Esophagus squamous epithelium (tissue), 5 donors: ENCODE measurements around the gene FAM184B. TPM values are rescaled to one million over a fixed set of nuclear protein-coding genes. Genes with fewer than 3 reads are reported as not detected.
"Not testable (repeated sequence)": the region's sequence is repeated elsewhere in the genome, so short reads cannot be mapped to it uniquely, and the experiment has no call there.

Experiments used
- DNase-seq: peaks from one replicate; lab custom pipeline; 2025; lab: John Stamatoyannopoulos, UW
- H3K27ac ChIP-seq, 4 donors: fragments of 200-600 bp; sonication (generic); one replicate each; pipeline ENCODE4 v1.5.1; 2016 to 2019; ENCODE audit warnings: mild to moderate bottlenecking in 1 of 4
- H3K27me3 ChIP-seq, 4 donors: fragments of 200-600 bp; sonication (generic); 1 replicate in 3 of 4; 2 replicates in 1 of 4; pipeline versions ENCODE4 v1.5.1 to v1.6.0; 2017 to 2021; ENCODE audit warnings: antibody characterized with exemption in 1 of 4
- H3K36me3 ChIP-seq, 3 donors: fragments of 200-600 bp; sonication (generic); one replicate each; pipeline ENCODE4 v1.5.1; 2016 to 2019
- H3K4me1 ChIP-seq, 3 donors: fragments of 200-600 bp; sonication (generic); one replicate each; pipeline ENCODE4 v1.5.1; 2017 to 2019
- H3K4me3 ChIP-seq, 4 donors: fragments of 200-600 bp; sonication (generic); 1 replicate in 3 of 4; 2 replicates in 1 of 4; pipeline ENCODE4 v1.5.1; 2016 to 2019; ENCODE audit warnings: mild to moderate bottlenecking in 2 of 4, moderate library complexity in 1 of 4
- H3K9me3 ChIP-seq, 3 donors: fragments of 200-600 bp; sonication (generic); one replicate each; pipeline ENCODE4 v1.5.1; 2016 to 2019
- POLR2A ChIP-seq, 4 donors: fragments of 450-650 bp; IDR thresholded peaks; one replicate each; pipeline ENCODE4 v1.6.1; 2017; ENCODE audit warnings: antibody characterized with exemption in 4 of 4, mild to moderate bottlenecking in 4 of 4, moderate library complexity in 3 of 4
- WGBS, 2 donors: methylation state at CpG; one replicate each; pipeline ENCODE4 v1.1.5; 2018; 5-methylcytosine and 5-hydroxymethylcytosine counted together
- intact Hi-C: fragments of 100-400 bp; cut with DNase I; formaldehyde crosslinking; loops from one replicate; pipeline ENCODE4 v1.15.0; 2022
- total RNA-seq, 4 donors: library from RNA; depleted of rRNA; stranded (reverse); fragments of >200 nt; gene quantifications; one replicate each; pipeline ENCODE4 v1.1.0, GENCODE V29; 2016
- TF ChIP-seq, protein P1 (sequence below), 6 experiments: fragments of 450-650 bp in 4 of 6; fragments of 200-600 bp in 2 of 6; sonication (generic) in 2 of 6; IDR thresholded peaks; one replicate each; pipeline ENCODE4 v1.5.1; 2016 to 2019; ENCODE audit warnings: antibody characterized with exemption in 6 of 6, mild to moderate bottlenecking in 4 of 6, moderate library complexity in 4 of 6
- donor health status: DM: yes; HTN: yes; CAD: no.

The FAM184B gene
- total RNA-seq, 4 donors from 2014 or later, result 0.18 to 0.76 (median 0.19) TPM

DNA sequence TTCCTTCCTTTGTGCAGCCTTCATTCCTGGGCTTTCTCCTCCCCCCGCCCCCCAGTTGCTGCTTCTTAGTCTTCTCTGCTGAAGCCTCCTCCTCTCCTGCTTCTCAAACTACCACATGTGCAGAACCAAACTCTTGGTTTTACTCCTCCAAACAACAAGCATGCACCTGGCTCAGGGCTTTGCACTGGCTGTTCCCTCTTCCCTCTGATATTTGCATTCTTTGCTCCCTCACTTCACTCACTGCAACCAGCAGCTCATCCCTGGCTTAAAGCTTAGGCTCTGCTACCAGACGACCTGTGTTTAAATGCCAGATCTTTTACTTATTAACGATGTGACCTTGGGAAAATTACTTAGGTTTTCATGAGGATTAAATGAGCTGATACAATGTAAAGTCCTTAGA lies 115.6 kb downstream of the FAM184B start:
- 60 to 71% methylated on average over 3 of the region's 3 CpGs for WGBS, 2 donors
- Histone ChIP-seq H3K9me3 (no peaks in the 10 kb centered on the region), H3K27me3 (no peaks in the 10 kb centered on the region), H3K36me3 (no peaks in the 10 kb centered on the region), H3K4me1 (no peaks in the 10 kb centered on the region), H3K27ac (no peak overlapping the region), H3K4me3 (no peak overlapping the region)
- no peak for DNase-seq
- no peak for TF ChIP-seq POLR2A (IDR thresholded peaks at IDR 0.05)
- TF ChIP-seq, protein P1, sequence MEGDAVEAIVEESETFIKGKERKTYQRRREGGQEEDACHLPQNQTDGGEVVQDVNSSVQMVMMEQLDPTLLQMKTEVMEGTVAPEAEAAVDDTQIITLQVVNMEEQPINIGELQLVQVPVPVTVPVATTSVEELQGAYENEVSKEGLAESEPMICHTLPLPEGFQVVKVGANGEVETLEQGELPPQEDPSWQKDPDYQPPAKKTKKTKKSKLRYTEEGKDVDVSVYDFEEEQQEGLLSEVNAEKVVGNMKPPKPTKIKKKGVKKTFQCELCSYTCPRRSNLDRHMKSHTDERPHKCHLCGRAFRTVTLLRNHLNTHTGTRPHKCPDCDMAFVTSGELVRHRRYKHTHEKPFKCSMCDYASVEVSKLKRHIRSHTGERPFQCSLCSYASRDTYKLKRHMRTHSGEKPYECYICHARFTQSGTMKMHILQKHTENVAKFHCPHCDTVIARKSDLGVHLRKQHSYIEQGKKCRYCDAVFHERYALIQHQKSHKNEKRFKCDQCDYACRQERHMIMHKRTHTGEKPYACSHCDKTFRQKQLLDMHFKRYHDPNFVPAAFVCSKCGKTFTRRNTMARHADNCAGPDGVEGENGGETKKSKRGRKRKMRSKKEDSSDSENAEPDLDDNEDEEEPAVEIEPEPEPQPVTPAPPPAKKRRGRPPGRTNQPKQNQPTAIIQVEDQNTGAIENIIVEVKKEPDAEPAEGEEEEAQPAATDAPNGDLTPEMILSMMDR (IDR thresholded peaks at IDR 0.05), result no peak
- intact Hi-C loops, result no loop called here

GRCh38 chr4:17665346-17665745 lies 116.1 kb downstream of the FAM184B start:
- TF ChIP-seq, protein P1 (IDR thresholded peaks at IDR 0.05), result no peak
- TF ChIP-seq POLR2A (IDR thresholded peaks at IDR 0.05), result no peak
- Histone ChIP-seq H3K4me1 (no peaks in the 10 kb centered on the region), H3K4me3 (no peak overlapping the region), H3K27me3 (no peaks in the 10 kb centered on the region), H3K9me3 (no peaks in the 10 kb centered on the region), H3K36me3 (no peaks in the 10 kb centered on the region), H3K27ac (no peak overlapping the region)
- no peak for DNase-seq
- intact Hi-C loops, result no loop called here
- 55 to 58% methylated on average over 1 of the region's 1 CpG for WGBS, 2 donors

GRCh38 chr4:17664755-17665154 lies 116.7 kb downstream of the FAM184B start:
- WGBS, 2 donors, result 41 to 54% methylated on average over 3 to 4 of the region's 4 CpGs
- Histone ChIP-seq H3K4me1 (no peaks in the 10 kb centered on the region), H3K27me3 (no peaks in the 10 kb centered on the region), H3K9me3 (no peaks in the 10 kb centered on the region), H3K4me3 (no peak overlapping the region), H3K36me3 (no peaks in the 10 kb centered on the region), H3K27ac (no peak overlapping the region)
- intact Hi-C loops, result no loop called here
- TF ChIP-seq POLR2A (IDR thresholded peaks at IDR 0.05), result no peak
- TF ChIP-seq, protein P1 (IDR thresholded peaks at IDR 0.05), result no peak
- no peak for DNase-seq

DNA sequence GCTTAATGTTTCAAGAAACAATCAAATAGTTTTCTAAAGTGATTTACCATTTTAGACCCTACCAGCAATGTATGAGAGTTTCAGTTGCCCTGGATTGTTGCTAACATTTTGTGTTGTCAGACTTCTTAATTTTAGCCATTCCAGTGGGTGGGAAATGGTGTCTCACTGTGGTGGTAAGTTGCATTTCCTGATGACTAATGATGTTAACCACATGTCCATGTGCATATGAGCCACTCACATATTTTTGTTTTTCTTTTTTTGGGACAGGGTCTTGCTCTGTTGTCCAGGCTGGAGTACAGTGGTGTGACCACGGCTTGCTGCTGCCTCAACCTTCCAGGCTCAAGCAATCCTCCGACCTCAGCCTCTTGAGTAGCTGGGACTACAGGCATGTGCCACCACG lies 118.7 kb downstream of the FAM184B start:
- Histone ChIP-seq H3K27ac (no peak overlapping the region), H3K4me3 (no peak overlapping the region), H3K36me3 (no peaks in the 10 kb centered on the region), H3K27me3 (no peaks in the 10 kb centered on the region), H3K9me3 (no peaks in the 10 kb centered on the region), H3K4me1 (no peaks in the 10 kb centered on the region)
- 85 to 94% methylated on average over 3 of the region's 3 CpGs for WGBS, 2 donors
- TF ChIP-seq, protein P1 (IDR thresholded peaks at IDR 0.05), result no peak
- TF ChIP-seq POLR2A (IDR thresholded peaks at IDR 0.05), result no peak
- intact Hi-C loops, result no loop called here
- DNase-seq, result no peak

DNA sequence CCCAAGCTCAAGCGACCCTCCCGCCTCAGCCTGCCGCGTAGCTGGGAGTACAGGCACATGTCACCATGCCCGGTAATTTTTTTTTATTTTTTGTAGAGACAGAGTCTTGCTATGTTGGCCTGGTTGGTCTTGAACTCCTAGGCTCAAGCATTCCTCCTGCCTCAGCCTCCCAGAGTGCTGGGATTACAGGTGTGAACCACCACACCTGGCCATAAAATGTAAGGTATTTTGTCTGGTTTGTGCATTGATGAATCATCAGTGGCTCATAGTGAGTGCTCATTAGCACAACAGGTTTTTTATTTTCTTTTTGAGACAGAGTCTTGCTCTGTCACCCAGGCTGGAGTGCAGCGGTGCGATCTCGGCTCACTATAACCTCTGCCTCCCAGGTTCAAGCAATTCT lies 122.2 kb downstream of the FAM184B start:
- H3K27me3 ChIP-seq, intact Hi-C loops, H3K4me1 ChIP-seq, H3K36me3 ChIP-seq, H3K9me3 ChIP-seq, H3K4me3 ChIP-seq, DNase-seq, H3K27ac ChIP-seq: not testable (repeated sequence)
- 94% methylated on average over 8 of the region's 8 CpGs for WGBS, 2 donors

DNA sequence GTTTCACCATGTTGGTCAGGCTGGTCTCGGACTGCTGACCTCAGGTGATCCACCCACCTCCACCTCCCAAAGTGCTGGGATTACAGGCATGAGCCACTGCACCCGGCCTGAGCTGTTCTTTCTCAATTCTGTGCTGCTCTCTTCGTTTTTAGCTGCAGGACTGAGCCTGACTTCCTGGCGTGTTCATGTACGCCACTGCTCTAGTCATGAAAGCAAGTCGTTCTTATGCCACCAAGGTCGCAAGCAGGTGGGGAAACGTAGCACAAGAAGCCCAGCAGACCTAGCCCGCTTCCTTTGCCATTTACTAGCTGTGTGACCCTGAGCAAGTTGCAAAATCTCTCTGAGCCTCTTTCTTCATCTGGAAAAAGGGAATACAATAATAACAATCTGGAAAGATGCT lies 123.6 kb downstream of the FAM184B start:
- Histone ChIP-seq H3K4me3 (no peak overlapping the region), H3K4me1 (no peaks in the 10 kb centered on the region), H3K27ac (no peak overlapping the region), H3K9me3 (no peaks in the 10 kb centered on the region), H3K36me3 (no peaks in the 10 kb centered on the region), H3K27me3 (no peaks in the 10 kb centered on the region)
- WGBS, 2 donors, result 71 to 81% methylated on average over 2 to 6 of the region's 9 CpGs
- intact Hi-C loops, result no loop called here
- TF ChIP-seq, protein P1 (IDR thresholded peaks at IDR 0.05), result no peak
- no peak for TF ChIP-seq POLR2A (IDR thresholded peaks at IDR 0.05)
- DNase-seq, result no peak
